Measurements from ENCODE around the gene HOXB7.
A peak's percentile ranks its signal among the peaks of the same experiment; 100 is the strongest.

HOXB7 gene

GRCh38 chr17:48577946-48578615 is 32.7 kb downstream of the HOXB7 start, which contains the start of gene HOXB4:
TSS of gene HOXB4 (minus strand) at chr17:48578350. CDS start at chr17:48578319, 31 bp downstream.
- peak; percentile 34 to 61 (median 50) for DNase-seq

GRCh38 chr17:48577330-48577945 is 33.4 kb downstream of the HOXB7 start:
- DNase-seq = no peak

- no peak for DNase-seq
Observed at GRCh38 chr17:48576479-48577309, 34.1 kb downstream of the HOXB7 start.

GRCh38 chr17:48575673-48576478 is 34.9 kb downstream of the HOXB7 start:
- DNase-seq = no peak

- DNase-seq = no peak
Observed at GRCh38 chr17:48575066-48575582, 35.7 kb downstream of the HOXB7 start.

GRCh38 chr17:48574505-48575065 is 36.2 kb downstream of the HOXB7 start:
- no peak for DNase-seq

- DNase-seq = no peak
Observed at GRCh38 chr17:48571826-48572417, 38.9 kb downstream of the HOXB7 start.

- no peak for DNase-seq
Observed at GRCh38 chr17:48571024-48571818, 39.6 kb downstream of the HOXB7 start.

GRCh38 chr17:48570325-48571023 is 40.3 kb downstream of the HOXB7 start:
- no peak for DNase-seq

- no peak for DNase-seq
Observed at GRCh38 chr17:48569674-48570324, 41.0 kb downstream of the HOXB7 start.

GRCh38 chr17:48569240-48569582 is 41.6 kb downstream of the HOXB7 start:
- DNase-seq = no peak

- no peak for DNase-seq
Observed at GRCh38 chr17:48568499-48569239, 42.1 kb downstream of the HOXB7 start.

- DNase-seq = no peak
Observed at GRCh38 chr17:48567646-48568354, 43.0 kb downstream of the HOXB7 start.

- no peak for DNase-seq
Observed at GRCh38 chr17:48567209-48567608, 43.6 kb downstream of the HOXB7 start.

GRCh38 chr17:48566717-48567116 is 44.1 kb downstream of the HOXB7 start:
- DNase-seq = no peak

- DNase-seq = no peak
Observed at GRCh38 chr17:48565925-48566710, 44.7 kb downstream of the HOXB7 start.

- DNase-seq = no peak
Observed at GRCh38 chr17:48565022-48565554, 45.7 kb downstream of the HOXB7 start.

Measured in stimulated activated naive CD4-positive, alpha-beta T cell (primary cell).